Measurements from ENCODE around the gene TMEM238L. TPM values are rescaled to one million over a fixed set of nuclear protein-coding genes. Genes with fewer than 3 reads are reported as not detected.

The TMEM238L gene
- total RNA-seq, 5 donors from 2014 or later (not counting 1 experiment from before 2014, with no cell fraction given) = not detected

GRCh38 chr17:10807704-10808128, 3.8 kb upstream of the TMEM238L start:
- H3K27me3 Mint-ChIP-seq = peaks cover 3 to 6% of the 10 kb centered on the region in 2 donors
- H3K36me3 Mint-ChIP-seq = no peaks in the 10 kb centered on the region
- 77% methylated on average over 5 of the region's 7 CpGs for WGBS (ENCODE audit: insufficient coverage)
- Histone ChIP-seq H3K4me1 (ENCODE audit: control insufficient read depth in 1 of 2, extremely low read depth in 1 of 2, insufficient read depth in 2 of 2, low read length in 2 of 2) (no peaks in the 10 kb centered on the region), H3K4me3 (ENCODE audit: control insufficient read depth in 1 of 2, extremely low read depth in 1 of 2, low read length in 1 of 2) (no peak overlapping the region), H3K27me3 (replicated peaks in 1 of 2; ENCODE audit: control insufficient read depth in 2 of 2, extremely low read depth in 1 of 2, insufficient read depth in 2 of 2, low read length in 1 of 2) (peaks cover 0 to 8% of the 10 kb centered on the region in 2 experiments), H3K36me3 (ENCODE audit: control insufficient read depth in 2 of 2, extremely low read depth in 1 of 2, insufficient read depth in 1 of 2, low read length in 1 of 2) (no peaks in the 10 kb centered on the region), H3K27ac (ENCODE audit: low read length) (no peak overlapping the region), H3K9me3 (no peaks in the 10 kb centered on the region)
- H3K4me1 Mint-ChIP-seq = no peaks in the 10 kb centered on the region
- POLR2A ChIA-PET = interaction anchor here in 1 of 2 donors (0.6 kb wide), 1 partner anchor 13 kb away, joined by 9 read pairs; no protein-coding TSS in a partner anchor
- DNase-seq = no peak
- no peaks in the 10 kb centered on the region for H3K9me3 Mint-ChIP-seq
- CTCF ChIA-PET = no interaction called here
- ATAC-seq (replicated peaks in 1 of 4) = no peak
- no peak overlapping the region for H3K4me3 Mint-ChIP-seq
- no peak overlapping the region for H3K27ac Mint-ChIP-seq

DNA sequence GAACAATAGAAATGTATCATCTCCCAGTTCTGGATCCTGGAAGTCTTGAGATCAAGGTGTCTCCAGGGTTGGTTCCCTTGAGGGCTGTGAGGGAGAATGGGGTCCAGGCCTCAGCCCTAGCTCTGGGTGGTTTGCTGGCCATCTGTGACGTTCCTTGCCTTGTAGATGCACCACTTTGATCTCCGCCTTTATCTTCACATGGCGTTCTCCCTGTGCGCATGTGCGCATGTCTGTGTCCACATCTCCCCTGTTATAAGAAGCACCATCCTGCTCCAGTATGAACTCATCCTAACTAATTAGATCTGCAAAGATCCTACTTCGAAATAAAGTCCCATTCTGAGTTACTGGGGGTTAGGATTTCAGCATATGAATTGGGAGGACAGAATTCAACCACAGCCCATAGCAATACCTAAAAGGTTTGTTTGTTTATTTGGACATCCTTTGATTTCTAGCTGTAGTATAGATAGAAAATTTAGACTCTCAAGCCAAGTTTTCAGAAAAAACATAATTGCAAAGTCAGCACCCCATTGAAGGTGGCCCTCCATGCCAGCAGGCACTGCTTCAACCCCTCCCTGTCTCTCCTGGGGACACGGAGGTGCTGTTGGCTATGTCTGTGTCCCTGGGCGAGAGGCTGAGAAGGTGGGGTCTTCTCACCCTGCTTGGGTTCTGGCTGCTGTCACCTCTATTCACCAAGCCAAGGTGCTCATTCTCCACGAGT, 2.8 kb upstream of the TMEM238L start:
- POLR2A ChIA-PET = interaction anchor here in 1 of 2 donors (0.6 kb wide), 1 partner anchor 12 kb away, joined by 9 read pairs; no protein-coding TSS in a partner anchor
- Mint-ChIP-seq H3K27ac (no peak overlapping the region), H3K36me3 (no peaks in the 10 kb centered on the region), H3K4me1 (no peaks in the 10 kb centered on the region), H3K9me3 (no peaks in the 10 kb centered on the region), H3K4me3 (no peak overlapping the region), H3K27me3 (peaks cover 2 to 3% of the 10 kb centered on the region in 2 donors)
- no peak overlapping the region for H3K4me3 ChIP-seq (ENCODE audit: control insufficient read depth in 1 of 2, extremely low read depth in 1 of 2, low read length in 1 of 2)
- 83% methylated on average over 5 of the region's 9 CpGs for WGBS (ENCODE audit: insufficient coverage)
- no peak overlapping the region for H3K27ac ChIP-seq (ENCODE audit: low read length)
- no peaks in the 10 kb centered on the region for H3K36me3 ChIP-seq (ENCODE audit: control insufficient read depth in 2 of 2, extremely low read depth in 1 of 2, insufficient read depth in 1 of 2, low read length in 1 of 2)
- DNase-seq (no peak), ATAC-seq (replicated peaks in 1 of 4) (no peak)
- H3K27me3 ChIP-seq (replicated peaks in 1 of 2; ENCODE audit: control insufficient read depth in 2 of 2, extremely low read depth in 1 of 2, insufficient read depth in 2 of 2, low read length in 1 of 2) = peaks cover 0 to 6% of the 10 kb centered on the region in 2 experiments
- H3K4me1 ChIP-seq (ENCODE audit: control insufficient read depth in 1 of 2, extremely low read depth in 1 of 2, insufficient read depth in 2 of 2, low read length in 2 of 2) = no peaks in the 10 kb centered on the region
- H3K9me3 ChIP-seq = no peaks in the 10 kb centered on the region
- CTCF ChIA-PET = no interaction called here

DNA sequence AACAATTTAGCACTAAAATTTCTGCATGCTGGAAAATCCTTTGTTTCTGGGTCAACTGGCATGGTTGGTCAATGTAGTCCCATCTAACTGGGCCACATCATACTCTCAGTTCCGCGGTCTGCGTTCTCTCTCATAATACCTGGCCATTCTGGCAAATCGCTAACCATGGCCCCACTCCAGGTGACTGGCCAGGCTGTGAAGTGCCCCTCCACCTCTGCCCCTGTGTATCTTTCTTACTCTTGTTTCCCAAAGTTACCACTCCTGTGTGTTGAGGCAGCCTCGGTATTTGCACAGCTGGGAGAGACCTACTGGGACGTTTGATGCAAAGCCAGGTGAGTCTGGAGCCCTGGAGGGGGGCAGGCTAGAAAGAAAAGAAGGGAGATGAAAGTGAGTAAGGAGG, 2.0 kb upstream of the TMEM238L start:
- no peaks in the 10 kb centered on the region for H3K4me1 ChIP-seq (ENCODE audit: control insufficient read depth in 1 of 2, extremely low read depth in 1 of 2, insufficient read depth in 2 of 2, low read length in 2 of 2)
- H3K9me3 ChIP-seq = no peaks in the 10 kb centered on the region
- H3K27me3 ChIP-seq (replicated peaks in 1 of 2; ENCODE audit: control insufficient read depth in 2 of 2, extremely low read depth in 1 of 2, insufficient read depth in 2 of 2, low read length in 1 of 2) = peaks cover 0 to 8% of the 10 kb centered on the region in 2 experiments
- H3K27ac ChIP-seq (ENCODE audit: low read length) = no peak overlapping the region
- WGBS (ENCODE audit: insufficient coverage) = 83% methylated on average over 2 of the region's 6 CpGs
- CTCF ChIA-PET = no interaction called here
- H3K4me3 ChIP-seq (ENCODE audit: control insufficient read depth in 1 of 2, extremely low read depth in 1 of 2, low read length in 1 of 2) = no peak overlapping the region
- no peak overlapping the region for H3K4me3 Mint-ChIP-seq
- POLR2A ChIA-PET = no interaction called here
- no peaks in the 10 kb centered on the region for H3K9me3 Mint-ChIP-seq
- H3K36me3 Mint-ChIP-seq = no peaks in the 10 kb centered on the region
- peaks cover 2 to 3% of the 10 kb centered on the region in 2 donors for H3K27me3 Mint-ChIP-seq
- H3K27ac Mint-ChIP-seq = no peak overlapping the region
- H3K4me1 Mint-ChIP-seq = no peaks in the 10 kb centered on the region
- H3K36me3 ChIP-seq (ENCODE audit: control insufficient read depth in 2 of 2, extremely low read depth in 1 of 2, insufficient read depth in 1 of 2, low read length in 1 of 2) = no peaks in the 10 kb centered on the region
- DNase-seq (no peak), ATAC-seq (replicated peaks in 1 of 4) (no peak)

GRCh38 chr17:10804546-10804945, 647 bp upstream of the TMEM238L start:
- CTCF ChIA-PET = no interaction called here
- Histone ChIP-seq H3K4me3 (ENCODE audit: control insufficient read depth in 1 of 2, extremely low read depth in 1 of 2, low read length in 1 of 2) (no peak overlapping the region), H3K36me3 (ENCODE audit: control insufficient read depth in 2 of 2, extremely low read depth in 1 of 2, insufficient read depth in 1 of 2, low read length in 1 of 2) (no peaks in the 10 kb centered on the region), H3K27ac (ENCODE audit: low read length) (no peak overlapping the region), H3K27me3 (replicated peaks in 1 of 2; ENCODE audit: control insufficient read depth in 2 of 2, extremely low read depth in 1 of 2, insufficient read depth in 2 of 2, low read length in 1 of 2) (peaks cover 0 to 8% of the 10 kb centered on the region in 2 experiments), H3K4me1 (ENCODE audit: control insufficient read depth in 1 of 2, extremely low read depth in 1 of 2, insufficient read depth in 2 of 2, low read length in 2 of 2) (no peaks in the 10 kb centered on the region), H3K9me3 (no peaks in the 10 kb centered on the region)
- WGBS (ENCODE audit: insufficient coverage) = 85% methylated on average over 3 of the region's 7 CpGs
- POLR2A ChIA-PET = no interaction called here
- no peaks in the 10 kb centered on the region for H3K9me3 Mint-ChIP-seq
- H3K27ac Mint-ChIP-seq = no peak overlapping the region
- peaks cover 2 to 3% of the 10 kb centered on the region in 2 donors for H3K27me3 Mint-ChIP-seq
- no peaks in the 10 kb centered on the region for H3K4me1 Mint-ChIP-seq
- no peak overlapping the region for H3K4me3 Mint-ChIP-seq
- DNase-seq = no peak
- no peaks in the 10 kb centered on the region for H3K36me3 Mint-ChIP-seq
- no peak for ATAC-seq (replicated peaks in 1 of 4)

GRCh38 chr17:10803350-10803749, 549 bp downstream of the TMEM238L start:
- no peak for ATAC-seq (replicated peaks in 1 of 4)
- no peaks in the 10 kb centered on the region for H3K9me3 ChIP-seq
- no peak for DNase-seq
- H3K4me3 ChIP-seq (ENCODE audit: control insufficient read depth in 1 of 2, extremely low read depth in 1 of 2, low read length in 1 of 2) = no peak overlapping the region
- no peak overlapping the region for H3K27ac Mint-ChIP-seq
- H3K27ac ChIP-seq (ENCODE audit: low read length) = no peak overlapping the region
- H3K9me3 Mint-ChIP-seq = no peaks in the 10 kb centered on the region
- H3K4me3 Mint-ChIP-seq = no peak overlapping the region
- H3K27me3 Mint-ChIP-seq = peaks cover 1 to 2% of the 10 kb centered on the region in 2 donors
- ChIA-PET CTCF (no interaction called here), POLR2A (no interaction called here)
- 93% methylated on average over 6 of the region's 7 CpGs for WGBS (ENCODE audit: insufficient coverage)
- H3K4me1 Mint-ChIP-seq = no peaks in the 10 kb centered on the region
- H3K36me3 Mint-ChIP-seq = no peaks in the 10 kb centered on the region
- no peaks in the 10 kb centered on the region for H3K4me1 ChIP-seq (ENCODE audit: control insufficient read depth in 1 of 2, extremely low read depth in 1 of 2, insufficient read depth in 2 of 2, low read length in 2 of 2)
- H3K36me3 ChIP-seq (ENCODE audit: control insufficient read depth in 2 of 2, extremely low read depth in 1 of 2, insufficient read depth in 1 of 2, low read length in 1 of 2) = no peaks in the 10 kb centered on the region
- peaks cover 0 to 8% of the 10 kb centered on the region in 2 experiments for H3K27me3 ChIP-seq (replicated peaks in 1 of 2; ENCODE audit: control insufficient read depth in 2 of 2, extremely low read depth in 1 of 2, insufficient read depth in 2 of 2, low read length in 1 of 2)

DNA sequence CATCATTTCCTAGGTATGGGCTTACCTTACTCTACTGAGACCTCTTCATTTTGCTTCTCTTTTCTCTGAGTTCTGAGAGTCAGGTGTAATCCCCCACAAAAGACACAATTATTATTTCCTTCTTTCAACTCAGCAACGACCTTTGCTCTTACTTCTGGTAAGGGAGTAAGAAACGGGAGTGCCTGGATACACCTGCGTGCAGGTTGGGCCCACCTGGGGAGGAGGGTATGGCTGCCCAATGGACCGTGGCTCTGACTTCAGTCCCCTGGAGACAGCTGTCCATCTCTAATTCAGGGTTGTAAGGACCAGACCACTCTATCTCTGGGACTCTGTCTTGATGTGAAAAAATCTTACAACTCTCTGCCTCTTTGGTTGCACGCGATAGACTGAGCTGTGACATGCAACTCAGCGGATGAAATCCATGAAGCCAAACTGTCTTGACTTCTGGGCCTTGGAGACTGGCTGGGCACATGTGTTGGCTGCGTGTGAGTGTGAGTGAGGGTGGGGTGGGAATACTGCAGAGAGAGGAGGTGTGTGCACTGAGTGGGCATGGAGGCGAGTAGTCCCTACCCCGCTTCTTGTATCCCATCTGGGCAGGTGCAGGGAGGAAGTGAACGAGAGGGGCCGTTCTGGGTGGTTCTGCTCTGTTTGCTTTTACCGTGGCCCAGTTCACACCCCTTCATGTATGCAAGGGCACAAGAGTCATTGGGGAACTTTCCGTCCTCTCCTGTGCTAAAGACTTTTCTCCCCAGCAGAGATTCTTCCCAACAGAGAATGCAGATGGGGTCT, 1.2 kb downstream of the TMEM238L start:
- Histone ChIP-seq H3K4me1 (ENCODE audit: control insufficient read depth in 1 of 2, extremely low read depth in 1 of 2, insufficient read depth in 2 of 2, low read length in 2 of 2) (no peaks in the 10 kb centered on the region), H3K36me3 (ENCODE audit: control insufficient read depth in 2 of 2, extremely low read depth in 1 of 2, insufficient read depth in 1 of 2, low read length in 1 of 2) (no peaks in the 10 kb centered on the region), H3K27ac (ENCODE audit: low read length) (no peak overlapping the region), H3K4me3 (ENCODE audit: control insufficient read depth in 1 of 2, extremely low read depth in 1 of 2, low read length in 1 of 2) (no peak overlapping the region), H3K27me3 (replicated peaks in 1 of 2; ENCODE audit: control insufficient read depth in 2 of 2, extremely low read depth in 1 of 2, insufficient read depth in 2 of 2, low read length in 1 of 2) (peaks cover 0 to 8% of the 10 kb centered on the region in 2 experiments), H3K9me3 (no peaks in the 10 kb centered on the region)
- ATAC-seq (replicated peaks in 1 of 4) = no peak
- no peak overlapping the region for H3K4me3 Mint-ChIP-seq
- H3K27me3 Mint-ChIP-seq = no peaks in the 10 kb centered on the region
- H3K36me3 Mint-ChIP-seq = no peaks in the 10 kb centered on the region
- H3K27ac Mint-ChIP-seq = no peak overlapping the region
- H3K4me1 Mint-ChIP-seq = no peaks in the 10 kb centered on the region
- ChIA-PET CTCF (no interaction called here), POLR2A (no interaction called here)
- WGBS (ENCODE audit: insufficient coverage) = 91% methylated on average over 7 of the region's 14 CpGs
- no peak for DNase-seq
- H3K9me3 Mint-ChIP-seq = no peaks in the 10 kb centered on the region

Data from T-cell (primary cell).